Endothelial cell (in vitro differentiated cells): ENCODE measurements around the gene PNPT1. TPM values are rescaled to one million over a fixed set of nuclear protein-coding genes. Genes with fewer than 3 reads are reported as not detected.

Source experiments
- DNase-seq: peaks from one replicate; pipeline ENCODE4 v3.0.0; 2021; ENCODE audit warnings: low spot score
- H3K27ac Mint-ChIP-seq: one replicate; pipeline ENCODE4 v1.8.0; 2021; ENCODE audit warnings: mixed read lengths, inconsistent platforms; ENCODE audit not compliant: unreplicated experiment
- H3K27me3 Mint-ChIP-seq: one replicate; pipeline ENCODE4 v1.8.0; 2021; ENCODE audit warnings: mild to moderate bottlenecking, moderate library complexity, mixed read lengths, inconsistent platforms; ENCODE audit not compliant: unreplicated experiment
- H3K36me3 Mint-ChIP-seq: one replicate; pipeline ENCODE4 v1.8.0; 2021; ENCODE audit warnings: mild to moderate bottlenecking, low read depth, mixed read lengths, inconsistent platforms; ENCODE audit not compliant: unreplicated experiment
- H3K4me1 Mint-ChIP-seq: one replicate; pipeline ENCODE4 v1.8.0; 2021; ENCODE audit warnings: mild to moderate bottlenecking, mixed read lengths, inconsistent platforms; ENCODE audit not compliant: unreplicated experiment
- H3K4me3 Mint-ChIP-seq: one replicate; pipeline ENCODE4 v1.8.0; 2021; ENCODE audit warnings: mild to moderate bottlenecking, mixed read lengths, inconsistent platforms; ENCODE audit not compliant: unreplicated experiment
- H3K9me3 Mint-ChIP-seq: one replicate; pipeline ENCODE4 v1.8.0; 2021; ENCODE audit warnings: mixed read lengths, inconsistent platforms; ENCODE audit not compliant: unreplicated experiment
- CTCF ChIP-seq: fragments of 200-600 bp; sonication (generic); IDR thresholded peaks from one replicate; pipeline ENCODE4 v1.5.0; 2021; ENCODE audit warnings: antibody characterized with exemption; ENCODE audit not compliant: unreplicated experiment
- total RNA-seq: library from RNA; stranded (reverse); fragmentation: NEBNext Ultra II Directional; extraction: Animal tissue kit (Norgen Biotek cat#: 25700); gene quantifications from one replicate; pipeline ENCODE4 v1.2.1, GENCODE V29; 2021; ENCODE audit not compliant: unreplicated experiment

The PNPT1 gene
- total RNA-seq, 1 donor from 2014 or later: 24.9 TPM

- no peaks in the 10 kb centered on the region for H3K27me3 Mint-ChIP-seq
- DNase-seq: no peak
- no peaks in the 10 kb centered on the region for H3K36me3 Mint-ChIP-seq
- H3K4me1 Mint-ChIP-seq: no peaks in the 10 kb centered on the region
- no peak overlapping the region for H3K4me3 Mint-ChIP-seq
- no peaks in the 10 kb centered on the region for H3K9me3 Mint-ChIP-seq
- no peak for TF ChIP-seq CTCF
- no peak overlapping the region for H3K27ac Mint-ChIP-seq
Observed at GRCh38 chr2:55668956-55669355, 24.7 kb downstream of the PNPT1 start.

DNA sequence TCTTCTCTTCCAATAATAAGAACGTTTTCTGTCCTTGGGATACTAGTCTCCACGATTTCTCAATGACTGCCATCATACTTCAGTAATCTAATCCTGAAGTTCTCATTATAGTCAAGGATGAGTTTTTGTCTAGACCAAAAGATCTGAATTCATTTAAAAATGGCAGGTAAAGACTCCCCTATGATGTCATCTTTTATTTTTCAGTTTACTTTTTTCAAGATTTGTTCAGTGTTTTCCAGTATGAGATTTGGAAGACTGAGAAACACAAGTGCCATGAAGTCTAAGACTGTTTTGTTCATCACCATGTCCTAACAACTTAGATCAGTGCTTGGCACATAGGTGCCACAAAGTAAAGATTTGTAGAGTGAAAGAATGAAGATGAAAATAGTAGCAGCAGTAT is 40.4 kb downstream of the PNPT1 start:
- Mint-ChIP-seq H3K9me3 (no peaks in the 10 kb centered on the region), H3K27me3 (no peaks in the 10 kb centered on the region), H3K4me3 (no peak overlapping the region), H3K4me1 (no peaks in the 10 kb centered on the region), H3K27ac (no peak overlapping the region), H3K36me3 (peaks cover 17% of the 10 kb centered on the region)
- DNase-seq: no peak
- no peak for TF ChIP-seq CTCF

DNA sequence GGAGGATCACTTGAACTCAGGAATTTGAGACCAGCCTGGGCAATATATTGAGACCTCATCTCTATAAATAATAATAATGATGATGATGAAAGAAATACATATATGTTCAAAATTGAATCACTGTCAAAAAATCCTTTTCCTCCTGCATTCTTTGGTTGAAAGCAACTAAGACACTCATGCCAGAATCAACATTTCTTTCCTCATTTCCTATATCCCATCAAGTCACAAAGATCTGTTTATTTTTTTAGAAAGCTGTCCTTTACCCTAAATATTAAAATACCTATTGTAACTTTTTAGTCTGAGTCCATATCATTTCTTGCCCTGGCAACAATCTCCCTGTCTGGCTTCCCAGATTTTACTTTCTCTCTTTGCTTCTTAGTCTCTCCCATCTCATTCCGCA is 44.4 kb downstream of the PNPT1 start:
- Mint-ChIP-seq H3K27ac (no peak overlapping the region), H3K4me3 (no peak overlapping the region), H3K4me1 (no peaks in the 10 kb centered on the region), H3K27me3 (no peaks in the 10 kb centered on the region), H3K36me3 (peaks cover 10% of the 10 kb centered on the region), H3K9me3 (no peaks in the 10 kb centered on the region)
- TF ChIP-seq CTCF: no peak
- no peak for DNase-seq

DNA sequence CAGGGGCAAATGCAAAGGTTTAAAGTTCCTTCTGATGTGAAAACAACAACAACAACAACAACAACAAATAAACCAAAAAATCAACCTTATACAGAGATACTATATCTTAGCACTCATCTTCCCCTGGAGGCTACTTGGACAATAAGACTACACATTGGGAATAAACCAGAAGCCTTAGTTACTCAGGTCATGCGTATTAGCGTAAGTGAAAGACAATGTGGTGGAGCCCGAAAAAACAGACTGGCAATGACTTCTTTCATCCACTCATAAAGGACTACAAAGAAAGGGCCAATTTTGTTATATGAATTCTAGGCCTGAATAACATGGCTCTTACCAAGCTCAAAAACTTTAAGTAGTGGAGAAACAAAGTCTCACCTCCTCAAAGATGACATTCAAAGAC is 56.8 kb downstream of the PNPT1 start:
- H3K4me1 Mint-ChIP-seq: no peaks in the 10 kb centered on the region
- no peak for DNase-seq
- peaks cover 2% of the 10 kb centered on the region for H3K27me3 Mint-ChIP-seq
- no peak overlapping the region for H3K4me3 Mint-ChIP-seq
- no peak overlapping the region for H3K27ac Mint-ChIP-seq
- peaks cover 4% of the 10 kb centered on the region for H3K36me3 Mint-ChIP-seq
- no peak for TF ChIP-seq CTCF
- no peaks in the 10 kb centered on the region for H3K9me3 Mint-ChIP-seq

DNA sequence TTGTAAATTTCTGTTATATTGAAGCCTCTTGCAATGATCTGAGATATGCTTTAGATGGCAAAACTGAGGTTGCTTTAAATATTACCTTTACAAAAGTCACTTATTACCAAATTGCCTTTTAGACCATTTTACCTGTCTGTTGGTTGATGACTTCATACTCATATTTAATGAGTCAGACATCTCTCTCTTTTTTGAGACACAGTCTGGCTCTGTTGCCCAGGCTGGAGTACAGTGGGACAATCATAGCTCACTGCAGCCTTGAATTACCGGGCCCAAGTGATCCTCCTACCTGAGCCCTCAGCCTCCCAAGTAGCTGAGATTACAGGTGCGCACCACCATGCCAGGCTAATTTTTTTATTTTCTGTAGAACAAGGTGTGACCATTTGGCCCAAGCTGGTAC is 64.7 kb downstream of the PNPT1 start:
- Mint-ChIP-seq H3K9me3 (no peaks in the 10 kb centered on the region), H3K4me3 (no peak overlapping the region), H3K27me3 (peaks cover 4% of the 10 kb centered on the region), H3K27ac (no peak overlapping the region), H3K4me1 (peaks cover 3% of the 10 kb centered on the region), H3K36me3 (peaks cover 5% of the 10 kb centered on the region)
- DNase-seq: no peak
- no peak for TF ChIP-seq CTCF
